SU-DHL-6 (cell line): ENCODE measurements around the gene FHOD1.

Experiments used
- CTCF ChIP-seq: fragments of 200-600 bp; sonication (generic); IDR thresholded peaks from one replicate; pipeline ENCODE4 v1.5.1; 2017; ENCODE audit warnings: antibody characterized with exemption, mild to moderate bottlenecking, low read length, moderate library complexity; ENCODE audit not compliant: insufficient read depth, poor library complexity, severe bottlenecking
- EZH2phosphoT487 ChIP-seq: fragments of 200-600 bp; sonication (generic), shearing (Covaris generic); conservative IDR thresholded peaks from 2 replicates; pipeline ENCODE4 v1.6.1; 2018; ENCODE audit warnings: mild to moderate bottlenecking, antibody characterized with exemption, low read length, moderate library complexity, mixed read lengths

- TF ChIP-seq CTCF (no peak), EZH2phosphoT487 (no peak)
Observed at GRCh38 chr16:67296420-67296819, 49.1 kb upstream of the FHOD1 start.
